HG03565 (cell line): Measurements from ENCODE around the gene C10orf143.
"Not testable (repeated sequence)": the region's sequence is repeated elsewhere in the genome, so short reads cannot be mapped to it uniquely, and the experiment has no call there.

Source experiments
- ATAC-seq: cut with Tn5 transposase; IDR thresholded peaks from one replicate; pipeline ENCODE4 v1.9.1; 2021; ENCODE audit warnings: mild to moderate bottlenecking, moderate library complexity; ENCODE audit not compliant: unreplicated experiment

C10orf143 gene

GRCh38 chr10:130110246-130111112, at the start of gene C10orf143:
Gene C10orf143 (minus strand): TSS chr10:130110830. CDS start chr10:130110772, 58 bp downstream.
- peak; percentile 66 for ATAC-seq

- ATAC-seq, result no peak
Measured at GRCh38 chr10:130159192-130159794, 48.7 kb upstream of the C10orf143 start.

- ATAC-seq, result no peak
Measured at GRCh38 chr10:130146042-130146441, 35.4 kb upstream of the C10orf143 start.

- peak; percentile 74 for ATAC-seq
Measured at GRCh38 chr10:130141878-130142277, 31.2 kb upstream of the C10orf143 start.

GRCh38 chr10:130141460-130141859, 30.8 kb upstream of the C10orf143 start:
- peak; percentile 7 for ATAC-seq

- no peak for ATAC-seq
Measured at GRCh38 chr10:130141038-130141437, 30.4 kb upstream of the C10orf143 start.

GRCh38 chr10:130140425-130140824, 29.8 kb upstream of the C10orf143 start:
- ATAC-seq, result peak; percentile 21

GRCh38 chr10:130138479-130138866, 27.8 kb upstream of the C10orf143 start:
- no peak for ATAC-seq

GRCh38 chr10:130137659-130138478, 27.2 kb upstream of the C10orf143 start:
- no peak for ATAC-seq

GRCh38 chr10:130137090-130137448, 26.4 kb upstream of the C10orf143 start:
- ATAC-seq, result no peak

GRCh38 chr10:130136226-130137089, 25.8 kb upstream of the C10orf143 start, which contains the start of gene GLRX3:
Gene GLRX3 (plus strand): TSS chr10:130136391. CDS start chr10:130136421, 30 bp downstream.
- ATAC-seq, result peak; percentile 68

- ATAC-seq, result no peak
Measured at GRCh38 chr10:130135676-130136225, 25.1 kb upstream of the C10orf143 start.

- no peak for ATAC-seq
Measured at GRCh38 chr10:130128922-130129321, 18.3 kb upstream of the C10orf143 start.

- no peak for ATAC-seq
Measured at GRCh38 chr10:130128062-130128781, 17.6 kb upstream of the C10orf143 start.

- ATAC-seq, result peak; percentile 97
Measured at GRCh38 chr10:130127364-130128061, 16.9 kb upstream of the C10orf143 start.

- ATAC-seq, result no peak
Measured at GRCh38 chr10:130121486-130122079, 11.0 kb upstream of the C10orf143 start.

- not testable (repeated sequence) for ATAC-seq
Measured at GRCh38 chr10:130117535-130117934, 6.9 kb upstream of the C10orf143 start.

GRCh38 chr10:130116942-130117341, 6.3 kb upstream of the C10orf143 start:
- ATAC-seq, result not testable (repeated sequence)
